ENCODE data around the gene AGBL2.
"Not testable (repeated sequence)": the region's sequence is repeated elsewhere in the genome, so short reads cannot be mapped to it uniquely, and the experiment has no call there.

AGBL2 gene

GRCh38 chr11:47688991-47689390 lies 26.2 kb downstream of the AGBL2 start:
- WGBS, 2 experiments (ENCODE audit: insufficient coverage in 2 of 2), result 95 to 100% methylated on average over 1 of the region's 2 CpGs
- H3K36me3 ChIP-seq (ENCODE audit: control insufficient read depth, insufficient read depth, low read length), result no peaks in the 10 kb centered on the region
- H3K4me3 ChIP-seq (ENCODE audit: extremely low read depth, insufficient read depth, low read length, poor library complexity, severe bottlenecking), result no peak overlapping the region
- H3K9me3 ChIP-seq (ENCODE audit: control insufficient read depth, low read length), result no peaks in the 10 kb centered on the region
- H3K27ac ChIP-seq (ENCODE audit: low read depth, low read length, severe bottlenecking), result no peak overlapping the region
- H3K4me1 ChIP-seq (ENCODE audit: control insufficient read depth, insufficient read depth, low read length, poor library complexity, severe bottlenecking), result no peaks in the 10 kb centered on the region

GRCh38 chr11:47688111-47688510 lies 27.1 kb downstream of the AGBL2 start:
- WGBS, 2 experiments (ENCODE audit: insufficient coverage in 2 of 2), result 90 to 92% methylated on average over 3 of the region's 4 CpGs
- no peaks in the 10 kb centered on the region for H3K36me3 ChIP-seq (ENCODE audit: control insufficient read depth, insufficient read depth, low read length)
- H3K27ac ChIP-seq (ENCODE audit: low read depth, low read length, severe bottlenecking), result no peak overlapping the region

GRCh38 chr11:47686704-47687103 lies 28.5 kb downstream of the AGBL2 start:
- H3K9me3 ChIP-seq (ENCODE audit: control insufficient read depth, low read length); H3K27ac ChIP-seq (ENCODE audit: low read depth, low read length, severe bottlenecking); H3K36me3 ChIP-seq (ENCODE audit: control insufficient read depth, insufficient read depth, low read length); H3K4me1 ChIP-seq (ENCODE audit: control insufficient read depth, insufficient read depth, low read length, poor library complexity, severe bottlenecking); H3K4me3 ChIP-seq (ENCODE audit: extremely low read depth, insufficient read depth, low read length, poor library complexity, severe bottlenecking): not testable (repeated sequence)
- no CpG with 5 or more reads among the region's 3 CpGs for WGBS, 2 experiments (ENCODE audit: insufficient coverage in 2 of 2)

More at GRCh38 chr11:47688111-47688510, 27.1 kb downstream of the AGBL2 start:
- Histone ChIP-seq H3K4me3 (ENCODE audit: extremely low read depth, insufficient read depth, low read length, poor library complexity, severe bottlenecking) (no peak overlapping the region), H3K9me3 (ENCODE audit: control insufficient read depth, low read length) (no peaks in the 10 kb centered on the region), H3K4me1 (ENCODE audit: control insufficient read depth, insufficient read depth, low read length, poor library complexity, severe bottlenecking) (no peaks in the 10 kb centered on the region)

GRCh38 chr11:47686151-47686550 lies 29.0 kb downstream of the AGBL2 start:
- Histone ChIP-seq H3K36me3 (ENCODE audit: control insufficient read depth, insufficient read depth, low read length) (no peaks in the 10 kb centered on the region), H3K9me3 (ENCODE audit: control insufficient read depth, low read length) (no peaks in the 10 kb centered on the region), H3K4me3 (ENCODE audit: extremely low read depth, insufficient read depth, low read length, poor library complexity, severe bottlenecking) (no peak overlapping the region), H3K4me1 (ENCODE audit: control insufficient read depth, insufficient read depth, low read length, poor library complexity, severe bottlenecking) (no peaks in the 10 kb centered on the region), H3K27ac (ENCODE audit: low read depth, low read length, severe bottlenecking) (no peak overlapping the region)
- 83% methylated on average over 1 of the region's 1 CpG; no CpG with 5 or more reads in 1 of the 2 experiments for WGBS, 2 experiments (ENCODE audit: insufficient coverage in 2 of 2)

GRCh38 chr11:47675851-47676250 lies 39.3 kb downstream of the AGBL2 start:
- Histone ChIP-seq H3K9me3 (ENCODE audit: control insufficient read depth, low read length) (no peaks in the 10 kb centered on the region), H3K36me3 (ENCODE audit: control insufficient read depth, insufficient read depth, low read length) (no peaks in the 10 kb centered on the region), H3K4me1 (ENCODE audit: control insufficient read depth, insufficient read depth, low read length, poor library complexity, severe bottlenecking) (no peaks in the 10 kb centered on the region), H3K27ac (ENCODE audit: low read depth, low read length, severe bottlenecking) (no peak overlapping the region), H3K4me3 (ENCODE audit: extremely low read depth, insufficient read depth, low read length, poor library complexity, severe bottlenecking) (no peak overlapping the region)
- 79 to 87% methylated on average over 1 to 2 of the region's 2 CpGs for WGBS, 2 experiments (ENCODE audit: insufficient coverage in 2 of 2)

GRCh38 chr11:47672283-47672730 lies 42.9 kb downstream of the AGBL2 start:
- WGBS, 2 experiments (ENCODE audit: insufficient coverage in 2 of 2), result 77 to 94% methylated on average over 3 to 5 of the region's 5 CpGs
- no peaks in the 10 kb centered on the region for H3K9me3 ChIP-seq (ENCODE audit: control insufficient read depth, low read length)
- no peaks in the 10 kb centered on the region for H3K36me3 ChIP-seq (ENCODE audit: control insufficient read depth, insufficient read depth, low read length)
- H3K4me1 ChIP-seq (ENCODE audit: control insufficient read depth, insufficient read depth, low read length, poor library complexity, severe bottlenecking), result no peaks in the 10 kb centered on the region
- no peak overlapping the region for H3K27ac ChIP-seq (ENCODE audit: low read depth, low read length, severe bottlenecking)
- no peak overlapping the region for H3K4me3 ChIP-seq (ENCODE audit: extremely low read depth, insufficient read depth, low read length, poor library complexity, severe bottlenecking)

GRCh38 chr11:47669856-47670255 lies 45.3 kb downstream of the AGBL2 start:
- H3K36me3 ChIP-seq (ENCODE audit: control insufficient read depth, insufficient read depth, low read length), result no peaks in the 10 kb centered on the region
- H3K9me3 ChIP-seq (ENCODE audit: control insufficient read depth, low read length), result no peaks in the 10 kb centered on the region
- H3K4me3 ChIP-seq (ENCODE audit: extremely low read depth, insufficient read depth, low read length, poor library complexity, severe bottlenecking), result no peak overlapping the region
- H3K27ac ChIP-seq (ENCODE audit: low read depth, low read length, severe bottlenecking), result no peak overlapping the region
- peaks cover 3% of the 10 kb centered on the region for H3K4me1 ChIP-seq (ENCODE audit: control insufficient read depth, insufficient read depth, low read length, poor library complexity, severe bottlenecking)
- WGBS, 2 experiments (ENCODE audit: insufficient coverage in 2 of 2), result 88 to 100% methylated on average over 1 to 6 of the region's 6 CpGs

- H3K27ac ChIP-seq (ENCODE audit: low read depth, low read length, severe bottlenecking), result no peak overlapping the region
- peaks cover 5% of the 10 kb centered on the region for H3K4me1 ChIP-seq (ENCODE audit: control insufficient read depth, insufficient read depth, low read length, poor library complexity, severe bottlenecking)
- no peaks in the 10 kb centered on the region for H3K36me3 ChIP-seq (ENCODE audit: control insufficient read depth, insufficient read depth, low read length)
- H3K9me3 ChIP-seq (ENCODE audit: control insufficient read depth, low read length), result no peaks in the 10 kb centered on the region
- no peak overlapping the region for H3K4me3 ChIP-seq (ENCODE audit: extremely low read depth, insufficient read depth, low read length, poor library complexity, severe bottlenecking)
Observed at GRCh38 chr11:47668665-47669064, 46.5 kb downstream of the AGBL2 start.

- Histone ChIP-seq H3K9me3 (ENCODE audit: control insufficient read depth, low read length) (no peaks in the 10 kb centered on the region), H3K4me1 (ENCODE audit: control insufficient read depth, insufficient read depth, low read length, poor library complexity, severe bottlenecking) (peaks cover 5% of the 10 kb centered on the region), H3K27ac (ENCODE audit: low read depth, low read length, severe bottlenecking) (no peak overlapping the region), H3K36me3 (ENCODE audit: control insufficient read depth, insufficient read depth, low read length) (no peaks in the 10 kb centered on the region), H3K4me3 (ENCODE audit: extremely low read depth, insufficient read depth, low read length, poor library complexity, severe bottlenecking) (no peak overlapping the region)
- WGBS, 2 experiments (ENCODE audit: insufficient coverage in 2 of 2), result 100% methylated on average over 1 of the region's 2 CpGs; no CpG with 5 or more reads in 1 of the 2 experiments
Observed at GRCh38 chr11:47667555-47667954, 47.6 kb downstream of the AGBL2 start.

- no peak overlapping the region for H3K27ac ChIP-seq (ENCODE audit: low read depth, low read length, severe bottlenecking)
- H3K9me3 ChIP-seq (ENCODE audit: control insufficient read depth, low read length), result no peaks in the 10 kb centered on the region
- H3K4me3 ChIP-seq (ENCODE audit: extremely low read depth, insufficient read depth, low read length, poor library complexity, severe bottlenecking), result no peak overlapping the region
- 86% methylated on average over 3 of the region's 4 CpGs; no CpG with 5 or more reads in 1 of the 2 experiments for WGBS, 2 experiments (ENCODE audit: insufficient coverage in 2 of 2)
- H3K4me1 ChIP-seq (ENCODE audit: control insufficient read depth, insufficient read depth, low read length, poor library complexity, severe bottlenecking), result peaks cover 5% of the 10 kb centered on the region
- no peaks in the 10 kb centered on the region for H3K36me3 ChIP-seq (ENCODE audit: control insufficient read depth, insufficient read depth, low read length)
Observed at GRCh38 chr11:47667135-47667534, 48.0 kb downstream of the AGBL2 start.

- H3K4me3 ChIP-seq (ENCODE audit: extremely low read depth, insufficient read depth, low read length, poor library complexity, severe bottlenecking); H3K9me3 ChIP-seq (ENCODE audit: control insufficient read depth, low read length); H3K4me1 ChIP-seq (ENCODE audit: control insufficient read depth, insufficient read depth, low read length, poor library complexity, severe bottlenecking); H3K36me3 ChIP-seq (ENCODE audit: control insufficient read depth, insufficient read depth, low read length); H3K27ac ChIP-seq (ENCODE audit: low read depth, low read length, severe bottlenecking): not testable (repeated sequence)
- WGBS, 2 experiments (ENCODE audit: insufficient coverage in 2 of 2), result 100% methylated on average over 2 to 4 of the region's 4 CpGs
Observed at GRCh38 chr11:47664936-47665335, 50.2 kb downstream of the AGBL2 start.
